ENCODE measurements around the gene PTPRK. TPM values are rescaled to one million over a fixed set of nuclear protein-coding genes. Genes with fewer than 3 reads are reported as not detected.

PTPRK gene
- polyA plus RNA-seq, 1 donor (not counting 4 experiments of a cell fraction or from before 2014, with no cell fraction given): 52.7 TPM

DNA sequence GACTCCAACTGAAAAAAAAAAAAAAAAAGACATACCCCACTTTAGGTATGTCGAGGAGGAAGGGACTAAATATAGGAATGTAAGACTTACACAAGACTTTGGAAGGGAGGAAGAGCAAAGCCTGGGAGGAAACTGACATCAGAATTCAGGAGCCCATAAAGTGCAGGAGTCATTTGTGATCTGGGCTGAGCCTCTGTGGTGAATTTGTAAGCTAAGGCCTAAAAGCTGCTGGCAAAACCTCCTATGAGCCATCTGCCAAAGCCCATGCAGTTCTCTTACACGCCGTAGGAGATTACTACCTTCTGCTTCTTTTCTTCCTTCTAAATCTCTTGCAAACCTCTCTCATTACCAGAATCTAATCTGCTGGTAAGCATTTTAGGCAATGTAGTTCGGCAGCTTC, 567.6 kb downstream of the PTPRK start:
- no peaks in the 10 kb centered on the region for H3K4me1 ChIP-seq (ENCODE audit: control insufficient read depth, extremely low read depth, insufficient read depth, low read length)
- DNase-seq (ENCODE audit: low read depth, low spot score) (no peak), FAIRE-seq (no peak)
- no peaks in the 10 kb centered on the region for H3K9me1 ChIP-seq (ENCODE audit: control insufficient read depth, extremely low read depth, insufficient read depth, low read length)
- no peaks in the 10 kb centered on the region for H3K36me3 ChIP-seq (ENCODE audit: control insufficient read depth in 2 of 2, extremely low read depth in 1 of 2, insufficient read depth in 2 of 2, low read length in 2 of 2)
- no peak overlapping the region for H3K4me2 ChIP-seq (ENCODE audit: control insufficient read depth, extremely low read depth, insufficient read depth, low read depth, low read length)
- TF ChIP-seq, protein P1, sequence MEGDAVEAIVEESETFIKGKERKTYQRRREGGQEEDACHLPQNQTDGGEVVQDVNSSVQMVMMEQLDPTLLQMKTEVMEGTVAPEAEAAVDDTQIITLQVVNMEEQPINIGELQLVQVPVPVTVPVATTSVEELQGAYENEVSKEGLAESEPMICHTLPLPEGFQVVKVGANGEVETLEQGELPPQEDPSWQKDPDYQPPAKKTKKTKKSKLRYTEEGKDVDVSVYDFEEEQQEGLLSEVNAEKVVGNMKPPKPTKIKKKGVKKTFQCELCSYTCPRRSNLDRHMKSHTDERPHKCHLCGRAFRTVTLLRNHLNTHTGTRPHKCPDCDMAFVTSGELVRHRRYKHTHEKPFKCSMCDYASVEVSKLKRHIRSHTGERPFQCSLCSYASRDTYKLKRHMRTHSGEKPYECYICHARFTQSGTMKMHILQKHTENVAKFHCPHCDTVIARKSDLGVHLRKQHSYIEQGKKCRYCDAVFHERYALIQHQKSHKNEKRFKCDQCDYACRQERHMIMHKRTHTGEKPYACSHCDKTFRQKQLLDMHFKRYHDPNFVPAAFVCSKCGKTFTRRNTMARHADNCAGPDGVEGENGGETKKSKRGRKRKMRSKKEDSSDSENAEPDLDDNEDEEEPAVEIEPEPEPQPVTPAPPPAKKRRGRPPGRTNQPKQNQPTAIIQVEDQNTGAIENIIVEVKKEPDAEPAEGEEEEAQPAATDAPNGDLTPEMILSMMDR (optimal IDR thresholded peaks at IDR 0.05 in 1 of 3, IDR thresholded peaks at IDR 0.05 in 1 of 3, conservative IDR thresholded peaks at IDR 0.05 in 1 of 3; ENCODE audit: extremely low read depth in 1 of 3, insufficient read depth in 2 of 3, low read length in 3 of 3): no peak
- no peak for TF ChIP-seq EZH2 (IDR thresholded peaks at IDR 0.05; ENCODE audit: low read length)
- no peak overlapping the region for H3K4me3 ChIP-seq (ENCODE audit: control insufficient read depth in 2 of 3, extremely low read depth in 1 of 3, insufficient read depth in 2 of 3, low read depth in 1 of 3, low read length in 3 of 3)
- no peaks in the 10 kb centered on the region for H3K27me3 ChIP-seq (ENCODE audit: control insufficient read depth, extremely low read depth, insufficient read depth, low read length)
- H3K27ac ChIP-seq (ENCODE audit: control insufficient read depth, insufficient read depth, low read length): no peak overlapping the region
- H2AFZ ChIP-seq (ENCODE audit: control insufficient read depth, low read length): no peak overlapping the region
- dilution Hi-C loops (cut with MboI; ENCODE audit: extremely low pct_ligation_motif_present, low sequenced_read_pairs): no loop called here
- no peaks in the 10 kb centered on the region for H4K20me1 ChIP-seq (ENCODE audit: control insufficient read depth, extremely low read depth, insufficient read depth, low read length)
- H3K79me2 ChIP-seq (ENCODE audit: control insufficient read depth, insufficient read depth, low read length): no peaks in the 10 kb centered on the region
- H3K9ac ChIP-seq (ENCODE audit: control insufficient read depth, extremely low read depth, insufficient read depth, low read length): no peak overlapping the region
- H3K9me3 ChIP-seq (ENCODE audit: control insufficient read depth, low read depth, low read length): no peaks in the 10 kb centered on the region

DNA sequence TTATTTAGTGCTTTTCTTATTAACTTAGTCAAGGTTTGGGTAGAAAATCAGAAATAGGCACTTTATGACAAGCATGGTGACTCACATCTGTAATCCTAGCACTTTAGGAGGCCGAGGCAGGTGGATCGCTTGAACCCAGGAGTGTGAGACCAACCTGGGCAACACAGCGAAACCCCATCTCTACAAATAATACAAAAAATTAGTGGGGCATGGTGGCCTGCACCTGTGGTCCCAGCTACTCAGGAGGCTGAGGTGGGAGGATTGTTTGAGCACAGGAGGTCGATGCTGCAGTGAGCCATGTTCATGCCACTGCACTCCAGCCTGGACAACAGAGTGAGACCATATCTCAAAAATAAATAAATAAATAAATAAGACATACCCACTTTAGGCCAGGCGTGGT, 568.2 kb downstream of the PTPRK start:
- H4K20me1 ChIP-seq (ENCODE audit: control insufficient read depth, extremely low read depth, insufficient read depth, low read length): no peaks in the 10 kb centered on the region
- dilution Hi-C loops (cut with MboI; ENCODE audit: extremely low pct_ligation_motif_present, low sequenced_read_pairs): no loop called here
- no peak overlapping the region for H2AFZ ChIP-seq (ENCODE audit: control insufficient read depth, low read length)
- no peaks in the 10 kb centered on the region for H3K9me1 ChIP-seq (ENCODE audit: control insufficient read depth, extremely low read depth, insufficient read depth, low read length)
- TF ChIP-seq, protein P1 (optimal IDR thresholded peaks at IDR 0.05 in 1 of 3, IDR thresholded peaks at IDR 0.05 in 1 of 3, conservative IDR thresholded peaks at IDR 0.05 in 1 of 3; ENCODE audit: extremely low read depth in 1 of 3, insufficient read depth in 2 of 3, low read length in 3 of 3): no peak
- no peak for TF ChIP-seq EZH2 (IDR thresholded peaks at IDR 0.05; ENCODE audit: low read length)
- H3K9ac ChIP-seq (ENCODE audit: control insufficient read depth, extremely low read depth, insufficient read depth, low read length): no peak overlapping the region
- no peak overlapping the region for H3K27ac ChIP-seq (ENCODE audit: control insufficient read depth, insufficient read depth, low read length)
- no peaks in the 10 kb centered on the region for H3K4me1 ChIP-seq (ENCODE audit: control insufficient read depth, extremely low read depth, insufficient read depth, low read length)
- H3K79me2 ChIP-seq (ENCODE audit: control insufficient read depth, insufficient read depth, low read length): no peaks in the 10 kb centered on the region
- no peak for FAIRE-seq
- no peaks in the 10 kb centered on the region for H3K27me3 ChIP-seq (ENCODE audit: control insufficient read depth, extremely low read depth, insufficient read depth, low read length)
- no peak for DNase-seq (ENCODE audit: low read depth, low spot score)
- no peak overlapping the region for H3K4me2 ChIP-seq (ENCODE audit: control insufficient read depth, extremely low read depth, insufficient read depth, low read depth, low read length)
- H3K9me3 ChIP-seq (ENCODE audit: control insufficient read depth, low read depth, low read length): no peaks in the 10 kb centered on the region
- H3K4me3 ChIP-seq (ENCODE audit: control insufficient read depth in 2 of 3, extremely low read depth in 1 of 3, insufficient read depth in 2 of 3, low read depth in 1 of 3, low read length in 3 of 3): no peak overlapping the region
- H3K36me3 ChIP-seq (ENCODE audit: control insufficient read depth in 2 of 2, extremely low read depth in 1 of 2, insufficient read depth in 2 of 2, low read length in 2 of 2): no peaks in the 10 kb centered on the region

Data from keratinocyte (primary cell).